ENCODE data around the gene DUSP21.

DNA sequence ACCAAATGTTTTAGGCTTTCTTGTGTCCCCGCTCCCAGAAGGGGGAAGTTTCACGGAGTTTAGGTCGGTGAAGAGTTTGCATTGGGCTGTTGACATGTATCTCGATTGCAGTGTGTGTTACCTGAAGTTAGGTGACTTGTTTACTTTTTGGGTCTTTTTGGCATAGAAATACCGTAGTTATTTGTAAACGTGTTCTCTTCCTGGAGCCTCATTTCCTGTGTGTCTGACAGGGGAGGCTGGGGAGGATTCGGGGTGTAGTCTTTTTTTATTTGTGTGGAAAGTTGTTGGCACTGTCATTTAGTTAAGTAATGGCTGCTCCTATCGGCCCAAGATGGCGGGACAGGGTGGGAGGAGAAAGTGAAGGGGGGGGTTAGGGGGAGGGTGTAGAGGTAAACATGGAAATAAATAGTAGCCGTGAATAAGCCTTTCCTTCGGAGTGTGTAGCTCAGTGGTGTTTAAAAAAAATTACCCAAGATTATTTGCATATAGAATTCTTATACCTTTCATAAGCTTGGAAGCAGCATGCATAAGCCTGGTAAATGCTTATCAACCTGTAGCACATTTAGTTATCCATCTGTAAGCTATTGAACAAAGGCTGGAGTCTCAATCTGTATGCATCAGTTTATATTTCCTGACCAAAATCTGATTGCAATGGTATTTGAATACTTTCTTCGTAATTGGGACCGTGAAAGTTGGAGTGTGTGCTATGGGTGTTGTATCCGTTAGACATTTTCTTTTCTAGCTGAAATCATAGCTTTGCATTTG, 30.8 kb downstream of the DUSP21 start:
- peak in 1 of 6 experiments; percentile 7 for TF ChIP-seq CTCF (IDR thresholded peaks at IDR 0.05)
- no peak for TF ChIP-seq POLR2A (IDR thresholded peaks at IDR 0.05)
- TF ChIP-seq EP300 (IDR thresholded peaks at IDR 0.05) = no peak
- no peak for TF ChIP-seq POLR2AphosphoS5 (IDR thresholded peaks at IDR 0.05)

Data from upper lobe of left lung (tissue), 4 donors.